Panc1 (cell line): Measurements from ENCODE around the gene PPP1R27. TPM values are rescaled to one million over a fixed set of nuclear protein-coding genes. Genes with fewer than 3 reads are reported as not detected.

Source experiments
- ATAC-seq: fragments of 200-7000 bp; cut with Tn5 transposase; 2 replicates; pipeline ENCODE4 v1.9.1; 2020; ENCODE audit warnings: mild to moderate bottlenecking, moderate library complexity
- BruUV-seq: library from RNA; stranded (reverse); fragments of 400-500 nt; replicated peaks from 2 replicates; lab custom pipeline; 2021; lab: Mats Ljungman, UMichigan
- CTCF ChIA-PET: fragments of 300-600 bp; sonication (Branson Sonifier 250); formaldehyde crosslinking; loops from one replicate; lab custom pipeline; 2022; ENCODE audit warnings: antibody characterized with exemption; lab: Charles Lee
- POLR2A ChIA-PET: fragments of 300-600 bp; sonication (Branson Sonifier 250); formaldehyde crosslinking; loops from one replicate; lab custom pipeline; 2022; ENCODE audit warnings: antibody characterized with exemption; lab: Charles Lee
- DNase-seq: peaks from one replicate; pipeline ENCODE4 v3.0.0-alpha.2; 2010; ENCODE audit warnings: low read depth, low spot score
- H3K27ac ChIP-seq: 2 replicates; pipeline ENCODE4 v1.5.1; 2011; ENCODE audit warnings: mild to moderate bottlenecking, low read length, inconsistent platforms
- H3K27me3 ChIP-seq: fragments of 200-500 bp; sonication (Bioruptor generic); 2 replicates; pipeline ENCODE4 v1.6.0; 2014; ENCODE audit warnings: low read length, inconsistent platforms; ENCODE audit not compliant: control insufficient read depth, insufficient read depth
- H3K36me3 ChIP-seq: fragments of 200-500 bp; sonication (Bioruptor generic); 2 replicates; pipeline ENCODE4 v1.5.1; 2014; ENCODE audit warnings: inconsistent platforms, mild to moderate bottlenecking, low read length, moderate library complexity; ENCODE audit not compliant: control insufficient read depth, insufficient read depth
- H3K4me1 ChIP-seq: 2 replicates; pipeline ENCODE4 v1.5.1; 2011; ENCODE audit warnings: inconsistent platforms, mild to moderate bottlenecking, low read length, moderate library complexity; ENCODE audit not compliant: control insufficient read depth, insufficient read depth
- H3K4me3 ChIP-seq, 2 experiments: 2 replicates each; pipeline ENCODE4 v1.5.1; 2011 to 2012; ENCODE audit warnings: low read depth in 2 of 2, low read length in 2 of 2, mild to moderate bottlenecking in 2 of 2, inconsistent platforms in 1 of 2, moderate library complexity in 1 of 2
- H3K9me3 ChIP-seq: fragments of 200-500 bp; sonication (Bioruptor generic); 2 replicates; pipeline ENCODE4 v1.5.1; 2014; ENCODE audit warnings: low read depth, mild to moderate bottlenecking, inconsistent platforms, low read length, moderate library complexity; ENCODE audit not compliant: control insufficient read depth, insufficient read depth
- POLR2AphosphoS5 ChIP-seq: IDR thresholded peaks from 2 replicates; pipeline ENCODE4 v1.6.1; 2012; ENCODE audit warnings: mild to moderate bottlenecking, low read depth, low read length, moderate library complexity
- SIN3A ChIP-seq: IDR thresholded peaks from 2 replicates; pipeline ENCODE4 v1.6.1; 2012; ENCODE audit warnings: low read depth, mild to moderate bottlenecking, low read length, moderate library complexity, borderline replicate concordance; ENCODE audit not compliant: insufficient read depth
- TCF7L2 ChIP-seq: IDR thresholded peaks from 2 replicates; pipeline ENCODE4 v1.6.1; 2011; ENCODE audit warnings: mild to moderate bottlenecking, low read depth, low read length, inconsistent platforms
- in situ Hi-C: cut with HindIII; loops from 2 replicates; pipeline ENCODE4 v1.10.0; 2016; ENCODE audit warnings: low sequenced_read_pairs, low pct_unique_long_range_greater_than_20kb
- intact Hi-C: fragments of 100-400 bp; cut with micrococcal nuclease; formaldehyde crosslinking; loops from one replicate; pipeline ENCODE4 v1.10.0; 2022; ENCODE audit not compliant: unreplicated experiment
- total RNA-seq: library from RNA; stranded (reverse); gene quantifications from one replicate; pipeline ENCODE4 v1.2.1, GENCODE V29; 2021; ENCODE audit not compliant: unreplicated experiment
- TF ChIP-seq, protein P1 (sequence below): fragments of 450-650 bp; IDR thresholded peaks from 2 replicates; pipeline ENCODE4 v1.5.1; 2017; ENCODE audit warnings: mild to moderate bottlenecking
- TF ChIP-seq, protein P2 (sequence below), 2 experiments: IDR thresholded peaks; 2 replicates each; pipeline ENCODE4 v1.6.1; 2011 to 2012; ENCODE audit warnings: low read depth in 2 of 2, control low read depth in 1 of 2, low read length in 1 of 2, mild to moderate bottlenecking in 1 of 2, moderate library complexity in 1 of 2; ENCODE audit not compliant: insufficient read depth in 1 of 2

The PPP1R27 gene
- total RNA-seq, 1 experiment from 2014 or later, result not detected

DNA sequence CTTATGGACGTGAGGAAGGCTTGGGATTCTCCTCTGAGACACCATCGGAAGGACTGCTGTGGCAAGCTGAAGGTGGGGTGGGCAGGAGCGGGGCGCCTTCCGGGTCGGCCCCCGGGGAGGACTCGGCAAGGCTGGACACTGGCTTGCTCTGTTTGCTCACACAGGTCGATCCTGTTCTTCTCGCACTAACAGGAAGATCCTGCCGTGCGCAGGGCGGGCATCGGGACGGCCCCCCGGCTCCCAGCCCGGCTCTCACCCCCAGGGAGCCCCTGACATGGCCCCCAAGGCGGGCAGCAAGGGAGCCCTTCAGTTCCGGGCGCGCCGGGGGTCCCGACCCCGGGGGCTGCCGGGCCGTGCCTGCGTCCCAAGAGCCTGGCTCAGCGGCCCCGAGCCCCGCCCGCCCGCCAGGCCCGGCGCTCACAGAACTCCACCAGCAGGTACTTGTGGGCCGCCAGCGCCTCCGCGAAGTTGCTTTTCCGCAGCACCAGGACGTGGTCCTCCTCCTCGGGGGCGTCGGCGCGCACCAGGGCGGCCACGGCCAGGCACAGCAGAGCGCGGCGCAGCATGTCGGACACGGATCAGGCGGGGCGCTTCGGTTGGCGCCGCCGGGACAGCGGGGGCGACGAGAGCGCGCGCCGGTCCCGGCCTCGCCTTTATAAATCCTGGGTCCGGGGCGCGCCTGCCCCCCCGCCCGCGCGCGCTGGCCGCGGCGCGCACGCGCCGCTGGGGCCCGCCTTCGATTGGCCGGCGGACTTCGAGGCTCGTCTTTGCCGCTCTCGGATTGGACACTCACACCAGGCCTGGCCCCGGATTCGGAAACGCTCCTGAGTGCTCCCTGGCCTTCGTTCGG lies 25.3 kb upstream of the PPP1R27 start, which contains the start of gene P4HB:
TSS of gene P4HB (minus strand) at position 630 of the 850 bp plus-strand sequence. CDS start at position 566, 64 bp downstream.
- ChIA-PET POLR2A (interaction anchor here (0.7 kb wide), 3 partner anchors 38 to 158 kb away, joined by 3 read pairs; no protein-coding TSS in a partner anchor), CTCF (no interaction called here)
- Histone ChIP-seq H3K9me3 (no peaks in the 10 kb centered on the region), H3K27me3 (no peaks in the 10 kb centered on the region), H3K36me3 (peaks cover 5% of the 10 kb centered on the region; the same call in 1 of the 2 replicates), H3K4me3 (peak within 1 kb of the TSS; percentile 83 to 99), H3K27ac (peak within 1 kb of the TSS; percentile 95), H3K4me1 (peaks cover 25% of the 10 kb centered on the region)
- TF ChIP-seq POLR2AphosphoS5 (peak; percentile 94), SIN3A (peak; percentile 99), TCF7L2 (no peak)
- TF ChIP-seq, protein P1, sequence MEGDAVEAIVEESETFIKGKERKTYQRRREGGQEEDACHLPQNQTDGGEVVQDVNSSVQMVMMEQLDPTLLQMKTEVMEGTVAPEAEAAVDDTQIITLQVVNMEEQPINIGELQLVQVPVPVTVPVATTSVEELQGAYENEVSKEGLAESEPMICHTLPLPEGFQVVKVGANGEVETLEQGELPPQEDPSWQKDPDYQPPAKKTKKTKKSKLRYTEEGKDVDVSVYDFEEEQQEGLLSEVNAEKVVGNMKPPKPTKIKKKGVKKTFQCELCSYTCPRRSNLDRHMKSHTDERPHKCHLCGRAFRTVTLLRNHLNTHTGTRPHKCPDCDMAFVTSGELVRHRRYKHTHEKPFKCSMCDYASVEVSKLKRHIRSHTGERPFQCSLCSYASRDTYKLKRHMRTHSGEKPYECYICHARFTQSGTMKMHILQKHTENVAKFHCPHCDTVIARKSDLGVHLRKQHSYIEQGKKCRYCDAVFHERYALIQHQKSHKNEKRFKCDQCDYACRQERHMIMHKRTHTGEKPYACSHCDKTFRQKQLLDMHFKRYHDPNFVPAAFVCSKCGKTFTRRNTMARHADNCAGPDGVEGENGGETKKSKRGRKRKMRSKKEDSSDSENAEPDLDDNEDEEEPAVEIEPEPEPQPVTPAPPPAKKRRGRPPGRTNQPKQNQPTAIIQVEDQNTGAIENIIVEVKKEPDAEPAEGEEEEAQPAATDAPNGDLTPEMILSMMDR, result no peak
- TF ChIP-seq, protein P2, sequence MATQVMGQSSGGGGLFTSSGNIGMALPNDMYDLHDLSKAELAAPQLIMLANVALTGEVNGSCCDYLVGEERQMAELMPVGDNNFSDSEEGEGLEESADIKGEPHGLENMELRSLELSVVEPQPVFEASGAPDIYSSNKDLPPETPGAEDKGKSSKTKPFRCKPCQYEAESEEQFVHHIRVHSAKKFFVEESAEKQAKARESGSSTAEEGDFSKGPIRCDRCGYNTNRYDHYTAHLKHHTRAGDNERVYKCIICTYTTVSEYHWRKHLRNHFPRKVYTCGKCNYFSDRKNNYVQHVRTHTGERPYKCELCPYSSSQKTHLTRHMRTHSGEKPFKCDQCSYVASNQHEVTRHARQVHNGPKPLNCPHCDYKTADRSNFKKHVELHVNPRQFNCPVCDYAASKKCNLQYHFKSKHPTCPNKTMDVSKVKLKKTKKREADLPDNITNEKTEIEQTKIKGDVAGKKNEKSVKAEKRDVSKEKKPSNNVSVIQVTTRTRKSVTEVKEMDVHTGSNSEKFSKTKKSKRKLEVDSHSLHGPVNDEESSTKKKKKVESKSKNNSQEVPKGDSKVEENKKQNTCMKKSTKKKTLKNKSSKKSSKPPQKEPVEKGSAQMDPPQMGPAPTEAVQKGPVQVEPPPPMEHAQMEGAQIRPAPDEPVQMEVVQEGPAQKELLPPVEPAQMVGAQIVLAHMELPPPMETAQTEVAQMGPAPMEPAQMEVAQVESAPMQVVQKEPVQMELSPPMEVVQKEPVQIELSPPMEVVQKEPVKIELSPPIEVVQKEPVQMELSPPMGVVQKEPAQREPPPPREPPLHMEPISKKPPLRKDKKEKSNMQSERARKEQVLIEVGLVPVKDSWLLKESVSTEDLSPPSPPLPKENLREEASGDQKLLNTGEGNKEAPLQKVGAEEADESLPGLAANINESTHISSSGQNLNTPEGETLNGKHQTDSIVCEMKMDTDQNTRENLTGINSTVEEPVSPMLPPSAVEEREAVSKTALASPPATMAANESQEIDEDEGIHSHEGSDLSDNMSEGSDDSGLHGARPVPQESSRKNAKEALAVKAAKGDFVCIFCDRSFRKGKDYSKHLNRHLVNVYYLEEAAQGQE (IDR thresholded peaks at IDR 0.05; ENCODE audit: insufficient read depth in 1 of 2, low read depth in 2 of 2, low read length in 1 of 2), result no peak
- intact Hi-C loops (loop anchor here (10.0 kb wide), 1 partner anchor 165 kb away; the partner anchor contains the start of genes CENPX and LRRC45), in situ Hi-C loops (no loop called here)
- BruUV-seq, result no TSS peak
- no peak; the same call in 1 of the 2 replicates for ATAC-seq
- DNase-seq, result no peak

DNA sequence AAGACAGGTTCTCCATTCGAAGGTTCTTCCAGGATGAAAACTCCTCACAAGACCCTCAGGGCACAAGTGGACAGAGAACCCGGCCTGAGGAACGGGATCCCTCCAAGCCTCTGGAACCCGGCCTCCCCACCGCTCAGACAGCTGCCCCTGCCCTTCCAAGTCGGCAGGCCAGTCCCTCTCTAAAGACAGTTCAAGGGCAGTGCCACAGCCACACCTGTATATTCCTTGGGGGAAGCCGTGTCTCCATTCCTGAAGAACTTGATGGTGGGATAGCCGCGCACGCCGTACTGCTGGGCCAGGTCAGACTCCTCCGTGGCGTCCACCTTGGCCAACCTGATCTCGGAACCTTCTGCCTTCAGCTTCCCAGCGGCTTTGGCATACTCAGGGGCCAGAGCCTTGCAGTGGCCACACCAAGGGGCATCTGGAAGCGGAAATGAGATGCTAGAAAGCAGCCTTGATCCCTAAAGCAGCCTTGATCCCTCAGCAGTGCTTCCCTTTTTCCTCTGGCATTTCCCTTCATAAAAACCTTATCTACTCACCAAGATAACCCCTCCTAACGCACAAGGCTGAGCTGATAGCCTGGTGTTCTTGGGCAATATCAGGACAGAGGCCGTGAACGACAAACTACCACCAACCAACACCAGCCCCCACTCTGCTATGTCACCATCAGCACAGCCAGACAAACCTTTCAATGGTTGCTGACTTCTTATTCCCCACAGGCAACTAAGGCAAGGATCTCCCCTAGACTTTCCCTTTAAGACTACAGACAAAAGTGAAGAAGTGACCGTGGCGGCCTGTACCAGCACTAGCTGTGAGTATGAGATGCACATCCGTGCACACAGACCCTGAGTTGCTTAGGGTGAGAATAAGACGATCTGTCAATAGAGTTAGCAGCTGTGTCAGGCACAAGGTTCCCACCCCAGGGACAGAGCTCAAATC lies 24.4 kb upstream of the PPP1R27 start:
- CTCF ChIA-PET, result no interaction called here
- in situ Hi-C loops (no loop called here), intact Hi-C loops (no loop called here)
- H3K4me1 ChIP-seq, result peaks cover 24% of the 10 kb centered on the region
- peak overlapping the region; percentile 90 for H3K27ac ChIP-seq
- POLR2A ChIA-PET, result interaction anchor here (0.5 to 0.7 kb wide), 2 partner anchors 37 to 134 kb away, joined by 3 to 11 read pairs; no protein-coding TSS in a partner anchor
- TSS peak; percentile 90 for BruUV-seq
- H3K36me3 ChIP-seq, result peaks cover 5% of the 10 kb centered on the region; the same call in 1 of the 2 replicates
- peak overlapping the region; percentile 78 to 81 for H3K4me3 ChIP-seq
- TF ChIP-seq SIN3A (0 out of 2 replicates have a peak, but pooled peaks have one; percentile 1), TCF7L2 (no peak), POLR2AphosphoS5 (no peak)
- TF ChIP-seq, protein P1, result no peak
- TF ChIP-seq, protein P2 (IDR thresholded peaks at IDR 0.05; ENCODE audit: insufficient read depth in 1 of 2, low read depth in 2 of 2, low read length in 1 of 2), result no peak
- ATAC-seq (no peak), DNase-seq (no peak)
- no peaks in the 10 kb centered on the region for H3K27me3 ChIP-seq
- H3K9me3 ChIP-seq, result no peaks in the 10 kb centered on the region
